GM12892 (cell line): Measurements from ENCODE around the gene SMDT1.
"Not testable (repeated sequence)": the region's sequence is repeated elsewhere in the genome, so short reads cannot be mapped to it uniquely, and the experiment has no call there.

Source experiments
- DNase-seq: peaks from one replicate; pipeline ENCODE4 v3.0.0; 2011; ENCODE audit not compliant: insufficient read length
- FAIRE-seq: peaks from 2 replicates; lab custom pipeline; 2011; peaks lifted over from hg19 to GRCh38; lab: Jason Lieb, UNC
- POLR2A ChIP-seq: IDR thresholded peaks from 2 replicates; pipeline ENCODE4 v1.6.1; 2011; ENCODE audit warnings: low read depth, low read length, control low read depth
- POLR2AphosphoS5 ChIP-seq: IDR thresholded peaks from 2 replicates; pipeline ENCODE4 v1.6.1; 2011; ENCODE audit warnings: low read depth, low read length, control low read depth
- TAF1 ChIP-seq: IDR thresholded peaks from 2 replicates; pipeline ENCODE4 v1.6.1; 2011; ENCODE audit warnings: low read depth, mild to moderate bottlenecking, control low read depth, low read length, borderline replicate concordance

Gene SMDT1

DNA sequence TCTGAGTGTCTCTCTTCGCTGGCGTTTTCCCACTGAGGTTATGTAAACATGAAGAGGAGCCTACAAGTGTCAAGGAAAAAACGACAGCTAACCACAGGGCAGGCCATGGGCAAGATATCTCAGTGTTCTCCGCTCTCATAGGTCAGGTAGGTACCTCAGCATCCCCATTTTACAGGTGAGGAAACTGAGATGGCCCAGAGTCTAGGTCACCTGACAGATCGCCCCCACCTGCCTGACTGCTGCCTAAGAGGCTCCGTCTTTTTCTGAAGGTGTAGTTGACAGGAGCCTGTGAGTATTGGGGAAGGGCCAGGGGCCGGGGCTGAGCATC, 11.9 kb downstream of the SMDT1 start:
- TF ChIP-seq POLR2AphosphoS5, result no peak
- no peak for TF ChIP-seq POLR2A
- no peak for TF ChIP-seq TAF1
- no peak for FAIRE-seq
- no peak for DNase-seq

DNA sequence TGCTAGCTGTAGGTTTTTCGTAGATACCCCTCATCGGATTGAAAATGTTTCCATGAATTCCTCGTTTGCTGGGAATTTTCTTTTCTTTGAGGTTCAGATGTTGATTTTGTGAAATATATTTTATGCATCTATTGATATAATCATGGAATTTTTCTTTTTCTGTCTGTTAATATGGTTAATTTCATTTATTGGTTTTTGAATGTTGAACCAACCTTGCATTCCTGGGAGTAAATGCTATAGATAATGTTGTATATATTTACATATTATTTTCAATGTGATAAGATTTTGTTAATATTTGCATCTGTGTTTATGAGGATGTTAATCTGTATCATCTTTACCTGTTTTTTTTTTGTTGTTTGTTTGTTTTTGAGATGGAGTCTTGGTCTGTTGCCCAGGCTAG, 21.7 kb downstream of the SMDT1 start:
- FAIRE-seq, result no peak
- TF ChIP-seq POLR2A, result no peak

DNA sequence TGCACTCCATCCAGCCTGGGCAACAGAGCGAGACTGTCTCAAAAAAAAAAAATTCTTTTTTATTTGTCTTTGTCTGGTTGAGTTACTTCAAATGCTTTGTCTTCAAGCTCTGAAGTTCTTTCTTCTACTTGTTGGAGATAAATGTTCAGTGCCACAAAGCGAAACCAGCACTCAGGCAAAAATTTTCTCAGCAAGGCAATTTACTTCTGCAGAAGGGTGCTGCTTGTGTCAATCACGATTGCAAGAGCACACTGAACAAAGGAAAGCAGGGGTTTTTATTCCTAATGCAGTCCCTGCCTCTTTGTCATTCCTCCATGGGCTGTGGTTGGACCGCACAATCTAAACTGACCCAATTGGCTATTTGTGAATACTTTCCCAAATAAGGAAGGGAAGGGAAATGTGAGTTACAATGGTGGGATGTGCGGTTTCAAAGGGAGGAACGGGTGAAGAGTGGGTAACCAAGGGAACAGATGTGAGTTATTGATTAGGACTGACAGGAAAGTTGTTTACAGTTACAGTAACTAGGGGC, 24.9 kb downstream of the SMDT1 start:
- not testable (repeated sequence) for DNase-seq, FAIRE-seq

More for the DNA sequence above, 21.7 kb downstream of the SMDT1 start:
- no peak for DNase-seq

DNA sequence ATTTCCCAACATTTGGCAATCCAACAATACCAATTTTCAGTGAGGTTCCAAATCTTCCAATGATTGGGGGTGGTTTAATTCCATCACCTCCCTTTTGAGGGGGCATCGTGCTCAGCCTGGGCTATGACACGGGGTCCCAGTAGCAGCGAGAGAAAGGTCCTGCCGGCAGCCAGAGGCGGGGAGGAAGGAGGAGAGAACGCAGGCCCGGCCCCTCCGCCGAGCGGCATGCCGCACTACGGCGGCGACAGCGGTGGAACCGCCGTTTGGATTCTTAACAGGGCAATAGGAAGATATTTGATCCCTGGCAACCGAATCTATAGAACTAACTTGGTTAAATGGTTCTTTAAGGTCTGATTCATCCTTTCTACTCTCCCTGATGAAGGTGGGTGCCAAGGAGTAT, 29.3 kb downstream of the SMDT1 start:
- no peak for DNase-seq
- no peak for FAIRE-seq
- TF ChIP-seq POLR2AphosphoS5 (no peak), POLR2A (no peak), TAF1 (no peak)

DNA sequence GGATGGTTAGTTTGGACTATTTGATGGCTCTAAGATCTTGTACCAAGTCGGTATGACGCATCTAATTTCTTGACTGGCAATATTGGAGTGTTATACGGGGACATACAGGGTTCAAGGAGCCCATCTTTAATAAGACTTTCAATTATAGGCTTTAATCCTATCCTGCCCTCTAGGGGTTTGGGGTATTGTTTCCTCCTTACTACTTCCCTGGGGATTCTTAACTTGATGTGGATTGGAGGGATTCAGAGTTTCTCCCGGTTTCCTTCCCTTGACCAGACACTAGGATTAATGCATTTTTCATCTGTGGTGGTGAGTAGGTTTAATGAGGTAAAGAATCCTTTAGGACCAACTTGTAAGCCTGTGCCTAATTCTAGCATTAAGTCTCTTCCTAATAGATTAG, 32.3 kb downstream of the SMDT1 start:
- TF ChIP-seq POLR2AphosphoS5, result no peak

DNA sequence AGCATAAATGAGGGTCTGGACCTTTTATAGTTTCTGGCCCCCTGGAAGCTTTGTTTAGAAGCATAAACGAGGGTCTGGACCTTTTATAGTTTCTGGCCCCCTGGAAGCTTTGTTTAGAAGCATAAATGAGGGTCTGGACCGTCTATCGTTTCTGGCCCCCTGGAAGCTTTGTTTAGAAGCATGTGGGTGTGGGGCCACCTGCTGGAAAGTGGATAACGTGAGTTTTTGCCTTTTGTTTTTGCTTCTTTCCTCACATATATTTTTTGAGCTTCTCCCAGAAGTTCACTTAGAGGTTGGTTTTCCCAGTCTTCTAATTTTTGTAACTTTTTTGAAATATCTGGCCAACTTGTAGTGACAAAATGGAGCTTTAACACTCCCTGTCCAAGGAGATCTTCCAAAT, 33.3 kb downstream of the SMDT1 start:
- FAIRE-seq, DNase-seq: not testable (repeated sequence)

More for the DNA sequence above, 32.3 kb downstream of the SMDT1 start:
- DNase-seq, result no peak
- no peak for FAIRE-seq

DNA sequence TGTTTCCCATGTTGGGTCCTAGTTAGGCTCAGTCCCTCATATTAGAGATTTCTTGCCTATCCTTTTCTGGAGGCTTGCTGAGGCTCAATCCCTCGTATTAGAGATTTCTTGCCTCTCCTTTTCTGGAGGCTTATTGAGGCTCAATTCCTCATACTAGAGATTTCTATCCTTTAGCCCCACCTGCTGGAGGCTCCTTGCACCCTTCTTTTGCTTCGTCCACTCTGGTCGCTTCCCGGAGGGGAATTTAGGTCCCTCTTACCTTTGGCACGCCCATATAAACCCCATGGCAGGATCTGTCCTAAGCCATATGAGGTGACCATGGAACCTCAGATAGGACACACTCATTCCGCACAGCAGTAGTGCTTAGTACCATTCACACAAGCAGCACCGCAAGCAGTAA, 35.2 kb downstream of the SMDT1 start:
- FAIRE-seq (no peak), DNase-seq (no peak)
- no peak for TF ChIP-seq POLR2AphosphoS5
- no peak for TF ChIP-seq POLR2A
- no peak for TF ChIP-seq TAF1

DNA sequence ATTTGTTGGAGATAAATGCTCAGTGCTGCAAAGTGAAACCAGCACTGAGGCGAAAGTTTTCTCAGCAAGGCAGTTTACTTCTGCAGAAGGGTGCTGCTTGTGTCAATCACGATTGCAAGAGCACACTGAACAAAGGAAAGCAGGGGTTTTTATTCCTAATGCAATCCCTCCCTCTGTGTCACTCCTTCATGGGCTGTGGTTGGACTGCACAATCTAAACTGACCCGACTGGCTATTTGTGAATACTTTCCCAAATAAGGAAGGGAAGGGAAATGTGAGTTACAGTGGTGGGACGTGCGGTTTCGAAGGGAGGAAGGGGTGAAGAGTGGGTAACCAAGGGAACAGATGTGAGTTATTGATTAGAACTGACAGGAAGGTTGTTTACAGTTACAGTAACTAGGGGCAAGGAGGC, 35.9 kb downstream of the SMDT1 start:
- not testable (repeated sequence) for FAIRE-seq, DNase-seq

DNA sequence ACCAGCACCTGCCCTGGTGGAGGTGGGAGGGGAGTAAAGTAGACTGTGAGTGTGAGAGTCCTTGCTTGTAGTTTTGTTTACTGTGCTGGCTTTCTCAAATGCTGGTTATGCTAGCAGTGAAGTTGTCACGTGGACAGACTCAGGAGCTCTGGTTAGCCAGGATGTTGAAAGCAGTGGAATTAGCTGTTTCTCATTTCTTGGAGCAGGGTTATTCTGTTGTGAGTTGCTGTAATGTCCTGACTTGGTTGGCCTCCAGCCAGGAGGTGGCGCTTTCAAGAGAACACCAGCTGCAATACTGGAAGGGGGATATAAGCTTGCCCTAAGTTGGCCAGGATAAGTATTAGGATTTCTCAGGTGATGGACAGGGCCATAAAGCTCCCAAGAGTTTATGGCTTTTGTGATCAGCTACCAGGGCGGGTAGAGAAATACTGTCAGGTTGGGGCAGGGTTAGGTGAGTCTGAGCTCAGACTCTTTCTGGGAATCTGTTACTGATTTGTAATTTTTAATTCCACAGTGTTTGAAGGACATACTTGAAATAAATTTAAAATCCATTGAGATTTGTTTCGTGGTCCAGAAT, 37.4 kb downstream of the SMDT1 start:
- DNase-seq (no peak), FAIRE-seq (no peak)
- TF ChIP-seq POLR2A, result no peak
- no peak for TF ChIP-seq TAF1
- no peak for TF ChIP-seq POLR2AphosphoS5

DNA sequence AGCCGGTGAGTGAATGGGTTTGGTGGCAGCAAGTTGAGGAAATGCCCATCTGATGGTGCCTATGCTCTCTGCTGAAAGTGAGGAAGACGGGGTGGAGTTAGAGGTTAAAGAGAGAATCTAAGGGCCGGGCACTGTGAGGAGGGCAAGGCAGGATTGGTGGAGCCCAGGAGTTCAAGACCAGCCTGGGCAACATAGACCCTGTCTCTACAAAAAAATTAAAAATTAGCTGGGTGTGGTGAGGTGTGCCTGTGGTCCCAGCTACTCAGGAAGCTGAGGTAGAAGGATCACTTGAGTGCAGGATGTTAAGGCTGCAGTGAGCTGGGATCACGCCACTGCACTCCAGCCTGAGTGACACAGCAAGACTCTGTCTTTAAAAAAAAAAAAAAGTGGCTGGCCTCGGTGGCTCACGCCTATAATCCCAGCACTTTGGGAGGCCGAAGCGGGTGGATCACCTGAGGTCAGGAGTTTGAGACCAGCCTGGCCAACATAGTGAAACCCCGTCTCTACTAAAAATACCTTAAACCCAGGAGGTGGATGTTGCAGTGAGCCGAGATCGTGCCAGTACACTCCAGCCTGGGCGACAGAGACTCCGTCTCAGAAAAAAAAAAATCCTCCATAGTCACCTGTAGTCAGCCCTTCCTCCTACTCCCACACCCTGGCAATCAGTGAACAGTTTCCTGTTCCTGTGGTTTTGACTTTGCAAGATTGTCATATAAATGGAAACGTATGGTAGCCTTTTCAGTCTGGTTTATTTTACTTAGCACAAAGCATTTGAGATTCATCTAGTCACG, 40.9 kb downstream of the SMDT1 start:
- FAIRE-seq, result peak; percentile 14
- not testable (repeated sequence) for DNase-seq

DNA sequence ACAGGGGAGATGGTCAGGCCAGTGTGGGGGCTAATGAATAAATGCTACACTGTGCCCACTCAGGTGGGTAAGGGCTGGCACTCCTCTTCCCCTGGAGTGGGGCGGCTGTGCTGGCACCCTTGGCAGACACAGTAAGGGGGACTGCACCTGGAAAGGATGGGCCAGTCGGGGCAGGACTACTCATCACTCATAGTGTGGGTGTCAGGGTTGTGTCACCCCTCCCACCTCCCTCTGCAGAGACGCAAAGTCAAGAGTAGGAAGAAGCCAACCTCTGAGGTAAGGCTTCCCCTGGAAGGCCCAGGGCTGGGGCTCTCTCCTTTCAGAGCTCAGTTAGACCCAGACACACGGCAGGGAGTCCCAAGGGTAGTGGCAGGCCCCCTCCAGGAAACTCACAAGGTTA, 44.0 kb downstream of the SMDT1 start:
- peak; percentile 70 for FAIRE-seq

DNA sequence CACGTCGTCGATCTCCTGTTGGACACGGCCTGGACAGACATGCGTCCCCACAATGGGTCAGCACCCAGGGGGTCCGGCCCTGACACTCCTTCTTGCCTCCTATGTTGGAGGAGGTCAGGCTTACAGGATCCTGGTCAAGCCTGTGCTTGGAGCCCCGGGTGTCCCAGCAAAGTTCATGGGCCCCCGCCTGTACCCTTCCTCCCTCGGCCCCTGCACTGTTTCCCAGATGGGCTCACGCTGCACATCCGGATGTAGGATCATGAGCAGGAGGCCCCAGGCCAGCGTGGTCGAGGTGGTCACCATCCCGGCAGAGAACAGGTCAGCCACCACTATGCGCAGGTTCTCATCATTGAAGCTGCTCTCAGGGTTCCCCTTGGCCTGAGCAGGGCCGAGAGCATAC, 48.1 kb downstream of the SMDT1 start:
- FAIRE-seq (no peak), DNase-seq (no peak)
- TF ChIP-seq TAF1, result no peak
- TF ChIP-seq POLR2AphosphoS5, result no peak
- TF ChIP-seq POLR2A, result no peak

More for the DNA sequence above, 44.0 kb downstream of the SMDT1 start:
- DNase-seq, result not testable (repeated sequence)

DNA sequence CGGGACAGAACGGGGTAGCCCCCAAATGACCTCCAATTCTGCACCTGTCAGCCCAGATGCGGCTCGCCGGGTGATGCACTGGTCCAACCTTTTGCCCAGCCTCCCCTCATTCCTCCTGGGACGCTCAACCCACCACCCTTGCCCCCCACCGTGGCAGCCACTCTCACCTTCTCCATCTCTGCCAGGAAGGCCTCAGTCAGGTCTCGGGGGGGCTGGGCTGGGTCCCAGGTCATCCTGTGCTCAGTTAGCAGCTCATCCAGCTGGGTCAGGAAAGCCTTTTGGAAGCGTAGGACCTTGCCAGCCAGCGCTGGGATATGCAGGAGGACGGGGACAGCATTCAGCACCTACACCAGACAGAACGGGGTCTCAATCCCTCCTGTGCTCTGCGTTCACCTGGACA, 48.5 kb downstream of the SMDT1 start:
- DNase-seq, FAIRE-seq: not testable (repeated sequence)

DNA sequence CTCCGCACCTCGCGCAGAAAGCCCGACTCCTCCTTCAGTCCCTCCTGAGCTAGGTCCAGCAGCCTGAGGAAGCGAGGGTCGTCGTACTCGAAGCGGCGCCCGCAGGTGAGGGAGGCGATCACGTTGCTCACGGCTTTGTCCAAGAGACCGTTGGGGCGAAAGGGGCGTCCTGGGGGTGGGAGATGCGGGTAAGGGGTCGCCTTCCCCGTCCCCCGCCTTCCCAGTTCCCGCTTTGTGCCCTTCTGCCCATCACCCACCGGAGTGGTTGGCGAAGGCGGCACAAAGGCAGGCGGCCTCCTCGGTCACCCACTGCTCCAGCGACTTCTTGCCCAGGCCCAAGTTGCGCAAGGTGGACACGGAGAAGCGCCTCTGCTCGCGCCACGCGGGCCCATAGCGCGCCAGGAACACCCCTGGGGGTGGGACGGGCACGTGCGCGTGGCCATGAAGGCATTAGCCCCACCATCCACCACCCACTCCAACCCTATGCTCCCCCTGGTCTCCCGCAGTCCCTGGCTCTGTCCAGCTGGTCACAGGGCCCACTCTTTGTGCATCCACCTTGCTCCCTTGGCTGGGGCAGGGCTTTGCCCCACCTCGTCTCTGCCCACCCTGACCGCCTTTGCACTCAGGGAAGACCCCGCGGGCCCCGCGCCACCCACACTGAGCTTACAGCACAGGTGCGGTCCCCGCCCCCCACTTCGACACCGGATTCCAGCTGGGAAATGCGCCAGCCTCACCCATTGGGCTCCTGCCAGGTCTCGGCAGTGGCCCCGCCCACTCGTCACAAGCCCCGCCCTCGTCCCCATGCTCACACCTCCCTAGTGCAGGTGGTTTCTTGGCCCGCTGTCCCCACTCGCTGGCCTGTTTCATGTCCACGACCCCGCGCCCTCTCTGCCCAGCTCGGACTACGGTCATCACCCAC, 49.5 kb downstream of the SMDT1 start:
- DNase-seq, FAIRE-seq: not testable (repeated sequence)

DNA sequence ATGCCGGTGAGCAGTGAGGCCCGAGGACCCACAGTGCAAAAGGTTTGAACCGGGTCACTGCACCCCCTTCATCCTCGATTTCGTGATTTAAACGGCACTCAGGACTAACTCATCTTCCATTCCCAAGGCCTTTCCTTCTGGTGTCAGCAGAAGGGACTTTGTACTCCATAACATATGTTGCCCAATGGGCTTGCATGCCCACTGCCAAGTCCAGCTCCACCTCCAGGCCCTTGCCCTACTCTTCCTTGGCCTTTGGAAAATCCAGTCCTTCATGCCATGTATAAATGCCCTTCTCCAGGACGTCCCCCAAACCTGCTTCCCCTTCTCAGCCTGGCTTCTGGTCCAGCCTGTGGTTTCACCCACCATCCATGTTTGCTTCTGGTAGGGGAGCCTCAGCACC, 50.7 kb downstream of the SMDT1 start:
- DNase-seq, FAIRE-seq: not testable (repeated sequence)

DNA sequence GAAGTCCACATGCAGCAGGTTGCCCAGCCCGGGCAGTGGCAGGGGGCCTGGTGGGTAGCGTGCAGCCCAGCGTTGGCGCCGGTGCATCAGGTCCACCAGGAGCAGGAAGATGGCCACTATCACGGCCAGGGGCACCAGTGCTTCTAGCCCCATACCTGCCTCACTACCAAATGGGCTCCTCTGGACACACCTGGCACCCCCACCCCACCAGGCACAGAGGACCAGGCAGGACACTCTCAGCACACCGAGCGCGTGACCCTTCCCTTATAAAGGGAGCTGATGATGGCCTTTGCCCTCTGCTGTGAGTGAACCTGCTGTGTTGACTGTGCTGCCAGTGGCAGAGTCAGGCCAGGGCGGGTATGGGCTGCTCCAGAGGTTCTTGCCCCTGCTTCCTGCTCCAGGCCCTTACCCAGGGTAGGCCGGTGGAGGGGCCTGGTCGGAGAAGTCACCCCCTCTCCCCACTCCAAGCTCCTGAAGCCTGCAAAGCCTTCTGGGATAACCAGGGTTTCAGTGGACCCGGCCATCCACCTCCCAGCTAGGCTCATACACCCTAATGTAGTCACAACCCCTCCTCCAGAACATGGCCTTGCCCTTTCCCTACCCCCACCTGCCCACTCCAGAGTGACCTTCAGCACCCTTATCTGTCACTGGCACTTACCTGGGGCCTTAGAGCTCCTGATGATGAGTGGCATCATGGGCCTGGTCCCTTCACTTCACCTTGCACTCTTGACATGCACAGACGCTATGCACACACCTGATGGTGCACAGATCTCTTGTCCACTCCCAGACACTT, 51.3 kb downstream of the SMDT1 start, which contains the start of gene CYP2D6:
TSS of gene CYP2D6 (minus strand) at position 172 of the 793 bp plus-strand sequence. CDS start at position 153, 19 bp downstream.
- not testable (repeated sequence) for FAIRE-seq, DNase-seq
